Activated CD4-positive, alpha-beta T cell treated with anti-CD3 and anti-CD28 coated beads for 24 hours (primary cell): ENCODE data around the gene IQCM.

Experiments
- DNase-seq, 2 donors: peaks; one replicate each; pipeline ENCODE4 v3.0.0-alpha.2; 2020; ENCODE audit warnings: low read depth in 2 of 2

IQCM gene

DNA sequence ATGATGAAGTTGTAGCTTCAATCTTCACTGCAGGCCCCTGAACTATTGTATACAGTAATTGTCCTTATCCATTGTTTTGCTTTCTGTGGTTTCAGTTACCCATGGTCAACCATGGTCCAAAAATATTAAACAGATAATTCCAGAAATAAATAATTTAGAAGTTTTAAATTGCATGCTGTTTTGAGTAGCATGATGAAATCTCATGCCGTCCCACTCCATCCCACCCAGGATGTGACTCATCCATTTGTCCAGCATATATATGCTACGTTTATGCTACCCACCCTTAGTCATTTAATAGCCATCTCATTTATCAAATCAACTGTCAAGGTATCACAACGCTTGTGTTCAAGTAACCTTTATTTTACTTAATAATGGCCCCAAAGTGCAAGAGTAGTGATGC is 34.5 kb downstream of the IQCM start:
- DNase-seq: no peak

GRCh38 chr4:149768477-149768876 is 47.2 kb downstream of the IQCM start:
- no peak for DNase-seq

GRCh38 chr4:149766135-149766534 is 49.5 kb downstream of the IQCM start:
- no peak for DNase-seq

DNA sequence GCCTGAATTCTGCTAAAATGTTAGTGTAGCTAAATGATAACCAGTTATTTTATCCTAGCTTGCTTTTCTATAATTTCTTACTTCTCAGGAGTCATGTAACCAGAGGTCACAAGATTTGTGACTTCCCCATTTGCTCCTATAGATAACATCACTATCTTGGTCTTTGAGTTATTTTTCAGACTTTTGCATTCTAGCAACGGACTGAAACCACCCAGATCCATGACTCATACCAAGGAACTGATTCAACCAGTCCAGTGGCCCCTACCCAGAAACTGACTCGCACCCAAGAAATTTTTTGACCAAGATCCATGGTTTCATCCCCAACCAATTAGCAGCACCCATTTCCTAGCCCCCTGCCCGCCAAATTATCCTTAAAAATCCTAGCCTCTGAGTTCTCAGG is 50.0 kb downstream of the IQCM start:
- DNase-seq: no peak

GRCh38 chr4:149755969-149756368 is 59.7 kb downstream of the IQCM start:
- DNase-seq: no peak

- no peak for DNase-seq
Observed at GRCh38 chr4:149754526-149754925, 61.1 kb downstream of the IQCM start.

DNA sequence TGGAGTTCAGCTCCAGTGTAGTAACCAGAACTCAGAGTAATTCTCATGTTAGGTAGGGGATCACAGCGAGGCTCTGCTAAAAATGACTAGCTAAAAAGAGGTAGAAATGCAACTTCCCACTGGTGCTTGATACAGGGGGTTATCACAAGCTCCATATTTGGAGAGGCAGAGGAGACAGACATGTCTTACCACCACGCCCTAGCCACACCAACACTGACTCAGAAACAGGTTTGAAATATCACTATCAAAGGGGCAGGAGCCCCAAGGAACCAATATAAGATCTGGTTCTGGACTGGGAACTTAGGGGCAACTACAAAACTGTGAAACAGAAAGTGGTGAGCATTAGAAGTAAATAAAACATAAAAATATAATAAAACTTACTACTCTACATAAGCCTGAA is 62.9 kb downstream of the IQCM start:
- no peak for DNase-seq

DNA sequence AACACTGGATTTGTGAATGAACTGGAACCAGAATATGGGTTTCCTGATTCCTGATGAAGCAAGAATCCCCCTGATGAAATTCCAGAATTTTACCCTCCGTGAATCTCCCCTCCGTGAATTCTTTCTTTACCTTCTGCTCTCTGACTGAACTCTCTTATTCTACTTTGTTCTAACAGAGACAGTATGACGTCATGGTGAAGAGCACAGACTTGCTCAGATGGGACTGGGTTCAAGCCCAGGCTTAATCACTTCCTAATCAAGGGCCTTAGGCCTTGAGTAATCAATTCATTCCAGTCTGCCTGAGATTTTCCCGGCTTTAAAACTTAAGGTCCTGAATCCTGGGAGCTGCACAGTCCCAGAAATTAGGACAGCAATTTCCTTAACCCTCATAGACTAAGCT is 64.5 kb downstream of the IQCM start:
- no peak for DNase-seq

DNA sequence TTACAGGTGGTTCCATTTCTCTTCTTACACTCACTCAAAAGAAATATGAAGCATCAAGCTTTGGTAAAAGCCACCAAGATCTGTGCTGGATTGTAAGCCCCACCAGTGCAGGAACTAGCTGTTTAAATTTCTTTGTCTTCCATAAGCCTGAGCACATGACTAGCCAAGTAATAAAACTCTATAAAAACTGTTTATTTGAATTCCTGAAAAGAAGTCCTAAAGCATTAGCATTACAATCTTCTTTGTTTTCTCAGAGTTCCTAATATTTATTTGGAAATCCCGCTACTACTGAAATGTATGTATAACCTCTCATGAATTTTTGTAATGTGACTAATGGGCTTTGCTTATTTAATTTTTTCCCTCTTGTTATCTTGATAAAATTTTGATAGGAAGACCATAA is 65.9 kb downstream of the IQCM start:
- no peak for DNase-seq

- no peak for DNase-seq
Observed at GRCh38 chr4:149747646-149748045, 68.0 kb downstream of the IQCM start.

- no peak for DNase-seq
Observed at GRCh38 chr4:149746276-149746675, 69.4 kb downstream of the IQCM start.

DNA sequence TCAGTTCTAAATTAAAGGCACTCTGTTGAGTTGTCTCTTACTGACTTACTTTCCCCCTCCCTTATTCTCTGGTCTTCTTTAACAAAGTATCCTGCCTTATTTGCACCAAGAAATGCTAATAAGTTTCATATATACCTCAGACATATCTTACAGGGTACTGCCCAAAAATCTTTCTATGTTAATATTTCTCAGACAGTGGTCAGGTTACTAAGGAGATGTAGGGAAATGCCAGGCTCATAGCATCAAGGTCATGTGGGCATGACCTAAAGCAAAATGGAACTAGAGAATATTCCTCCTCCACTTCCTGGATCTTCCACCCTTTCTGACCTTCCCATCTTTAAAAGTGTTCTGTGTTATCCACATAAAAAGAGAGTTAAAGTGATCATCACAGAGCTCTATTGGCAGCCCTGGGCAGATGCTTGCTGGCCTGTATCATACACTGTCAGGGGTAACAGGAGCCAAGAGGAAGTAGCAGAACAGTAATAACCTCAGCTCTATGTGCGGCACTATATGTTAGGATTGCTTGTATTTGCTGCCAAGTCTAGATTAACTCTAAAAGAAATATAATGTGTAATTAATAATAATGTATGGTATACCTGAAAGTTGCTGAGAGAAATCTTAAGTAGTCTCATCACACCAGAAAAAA is 74.3 kb downstream of the IQCM start:
- no peak for DNase-seq

DNA sequence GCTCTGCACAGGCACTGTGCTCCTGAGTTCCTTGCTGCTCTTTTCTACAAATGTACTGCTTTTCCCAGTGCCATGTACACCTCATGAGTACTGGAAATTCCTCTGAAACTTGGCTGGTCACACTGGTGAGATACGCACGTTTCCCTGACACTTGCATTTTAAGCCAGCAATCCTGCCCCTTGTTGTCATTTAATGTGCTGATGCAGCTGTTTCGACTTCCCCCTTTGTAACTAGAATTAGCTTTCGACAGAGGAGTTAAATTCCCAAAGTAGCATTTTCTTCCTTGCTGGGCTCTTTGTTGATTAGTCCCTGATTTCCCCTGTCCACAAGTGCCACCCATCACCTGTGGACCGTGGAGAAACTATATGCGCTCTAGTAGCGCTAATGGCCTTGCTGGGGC is 77.5 kb downstream of the IQCM start:
- no peak for DNase-seq

DNA sequence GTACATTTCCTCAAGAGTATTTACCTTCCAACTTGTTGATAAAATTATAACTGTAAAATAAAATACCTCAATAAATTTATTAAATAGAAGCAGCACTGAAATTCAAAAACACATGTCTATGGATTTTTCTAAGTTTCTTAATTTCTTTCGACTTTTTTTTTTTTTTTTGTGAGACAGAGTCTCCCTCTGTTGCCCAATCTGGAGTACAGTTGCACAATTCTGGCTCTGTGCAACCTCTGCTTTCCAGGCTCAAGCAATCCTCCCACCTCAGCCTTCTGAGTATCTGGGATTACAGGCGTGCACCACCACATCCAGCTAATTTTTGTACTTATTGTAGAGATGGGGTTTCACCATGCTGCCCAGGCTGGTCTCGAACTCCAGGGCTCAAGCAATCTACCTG is 79.8 kb downstream of the IQCM start:
- no peak for DNase-seq

GRCh38 chr4:149728444-149728843 is 87.2 kb downstream of the IQCM start:
- no peak for DNase-seq

DNA sequence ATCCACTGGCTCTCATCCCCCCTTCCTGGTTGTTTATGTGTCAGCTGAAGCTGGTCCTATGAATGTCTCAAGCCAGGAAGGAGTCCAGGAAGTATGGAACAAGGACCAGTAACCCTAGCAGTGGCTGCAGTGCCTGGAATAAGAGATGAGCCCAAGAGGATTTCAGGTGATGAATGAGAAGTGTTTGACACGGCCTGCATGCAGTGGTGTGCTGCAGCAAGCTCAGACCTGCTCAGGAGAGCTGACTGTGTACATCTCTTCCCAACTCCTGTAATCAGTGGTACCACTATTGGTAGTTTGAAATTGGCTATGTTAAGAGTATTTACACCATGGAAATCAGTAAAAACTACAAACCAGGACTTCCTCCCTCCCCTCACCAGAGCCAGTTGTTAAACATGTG is 88.0 kb downstream of the IQCM start:
- no peak for DNase-seq

- DNase-seq: no peak
Observed at GRCh38 chr4:149723065-149723464, 92.6 kb downstream of the IQCM start.

DNA sequence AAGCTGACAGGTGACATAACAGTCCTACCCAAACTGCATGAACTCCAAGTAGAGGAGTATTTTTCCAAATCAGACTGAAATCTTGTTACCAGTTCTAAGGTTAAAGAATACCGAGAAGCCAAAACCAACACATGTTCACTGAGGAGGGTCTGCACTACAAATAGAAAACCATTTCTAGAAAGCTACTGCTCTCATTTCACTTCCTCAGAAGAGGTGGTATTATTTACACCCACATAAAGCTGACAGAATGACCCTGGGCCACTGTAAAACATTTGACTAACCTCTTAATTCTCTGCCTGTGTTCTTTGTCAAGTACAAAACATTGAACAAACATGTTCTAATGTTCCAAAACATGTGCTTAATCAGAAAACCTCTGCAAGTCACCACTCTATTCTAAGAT is 95.8 kb downstream of the IQCM start:
- no peak for DNase-seq

DNA sequence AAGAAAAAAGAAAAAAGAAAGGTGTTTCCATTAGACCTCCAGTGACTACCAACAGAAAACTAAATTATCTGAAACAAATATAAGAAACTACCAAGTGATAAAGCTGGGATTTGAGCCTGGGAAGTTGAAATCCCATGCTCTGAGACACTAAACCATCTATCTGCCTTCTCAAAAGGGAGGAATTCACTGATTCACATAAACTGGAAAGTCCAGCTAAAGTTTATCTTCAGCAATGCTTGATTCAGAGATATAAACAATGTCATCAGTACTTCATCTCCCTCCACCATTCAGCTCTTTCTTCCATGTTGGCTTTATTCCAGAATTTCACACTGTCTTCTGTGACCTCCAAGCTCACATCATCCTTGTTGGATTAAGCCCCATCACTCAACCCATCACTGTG is 96.3 kb downstream of the IQCM start:
- no peak for DNase-seq

DNA sequence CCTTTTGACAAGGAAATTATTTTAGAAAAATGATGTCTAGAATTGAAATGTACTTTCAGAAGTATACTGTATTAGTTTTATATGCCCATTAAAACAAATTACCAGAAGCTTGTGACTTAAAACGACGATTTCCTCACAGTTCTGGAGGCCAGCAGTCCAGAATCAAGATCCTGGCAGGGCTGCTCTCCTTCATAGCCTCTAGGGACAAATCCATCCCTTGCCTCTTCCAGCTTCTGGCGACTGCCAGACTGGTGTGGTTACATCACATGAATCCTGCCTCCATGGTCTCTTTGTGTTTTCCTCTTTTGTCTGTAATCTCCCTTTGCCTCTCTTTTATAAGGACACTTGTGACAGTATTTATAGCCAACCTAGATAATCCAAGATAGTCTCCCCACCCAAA is 97.1 kb downstream of the IQCM start:
- no peak for DNase-seq

GRCh38 chr4:149716728-149717127 is 98.9 kb downstream of the IQCM start:
- no peak for DNase-seq

- no peak for DNase-seq
Observed at GRCh38 chr4:149715822-149716585, 99.6 kb downstream of the IQCM start.

DNA sequence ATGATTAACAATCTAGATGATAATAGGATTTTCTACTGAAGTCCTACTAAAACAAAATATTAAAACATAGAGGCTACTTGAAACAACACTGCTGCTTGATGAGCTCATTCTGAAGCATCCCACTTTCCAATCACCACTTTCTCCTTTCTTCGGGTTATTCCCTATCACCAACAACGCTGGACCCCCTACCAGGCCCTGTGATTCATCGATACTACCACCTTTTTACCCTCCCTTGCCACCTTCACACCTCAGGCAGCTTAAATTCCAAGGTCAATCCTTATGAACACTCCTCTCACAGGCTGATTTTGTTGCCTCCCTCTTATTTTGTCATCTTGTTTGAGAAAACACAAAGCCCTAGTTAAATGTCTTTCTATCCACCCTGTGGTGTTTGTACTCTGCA is 102.6 kb downstream of the IQCM start:
- no peak for DNase-seq
